Measurements from ENCODE around the gene NEK7.

DNA sequence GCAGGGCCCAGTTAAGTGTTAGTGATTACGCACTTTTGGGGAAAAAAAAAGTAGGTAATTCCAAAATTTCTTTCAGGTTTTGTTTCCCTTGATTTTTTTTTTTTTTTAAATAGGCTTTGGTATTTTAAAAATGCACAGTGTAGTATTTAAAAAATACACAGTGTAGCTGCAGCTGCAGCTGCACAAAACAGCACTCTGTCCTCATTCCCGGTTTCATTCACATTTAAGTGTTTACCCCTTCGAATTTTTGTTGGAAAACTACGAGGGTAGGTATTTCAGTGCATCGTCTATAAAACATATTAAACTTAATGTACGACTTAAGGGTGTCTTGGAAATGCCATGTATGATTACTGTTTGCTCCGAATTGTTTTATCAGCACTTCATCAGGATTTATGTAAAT is 3.4 kb downstream of the NEK7 start:
- TF ChIP-seq, protein P1, sequence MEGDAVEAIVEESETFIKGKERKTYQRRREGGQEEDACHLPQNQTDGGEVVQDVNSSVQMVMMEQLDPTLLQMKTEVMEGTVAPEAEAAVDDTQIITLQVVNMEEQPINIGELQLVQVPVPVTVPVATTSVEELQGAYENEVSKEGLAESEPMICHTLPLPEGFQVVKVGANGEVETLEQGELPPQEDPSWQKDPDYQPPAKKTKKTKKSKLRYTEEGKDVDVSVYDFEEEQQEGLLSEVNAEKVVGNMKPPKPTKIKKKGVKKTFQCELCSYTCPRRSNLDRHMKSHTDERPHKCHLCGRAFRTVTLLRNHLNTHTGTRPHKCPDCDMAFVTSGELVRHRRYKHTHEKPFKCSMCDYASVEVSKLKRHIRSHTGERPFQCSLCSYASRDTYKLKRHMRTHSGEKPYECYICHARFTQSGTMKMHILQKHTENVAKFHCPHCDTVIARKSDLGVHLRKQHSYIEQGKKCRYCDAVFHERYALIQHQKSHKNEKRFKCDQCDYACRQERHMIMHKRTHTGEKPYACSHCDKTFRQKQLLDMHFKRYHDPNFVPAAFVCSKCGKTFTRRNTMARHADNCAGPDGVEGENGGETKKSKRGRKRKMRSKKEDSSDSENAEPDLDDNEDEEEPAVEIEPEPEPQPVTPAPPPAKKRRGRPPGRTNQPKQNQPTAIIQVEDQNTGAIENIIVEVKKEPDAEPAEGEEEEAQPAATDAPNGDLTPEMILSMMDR (conservative IDR thresholded peaks at IDR 0.05; ENCODE audit: low read length) = 0 out of 2 replicates have a peak, but pooled peaks have one; percentile 8
- TF ChIP-seq EZH2phosphoT487 (IDR thresholded peaks at IDR 0.05; ENCODE audit: borderline replicate concordance, low read depth, low read length) = no peak

Data from OCI-LY7 (cell line).